Ovary (tissue), 9 donors: ENCODE data around the gene CENPC. TPM values are rescaled to one million over a fixed set of nuclear protein-coding genes. Genes with fewer than 3 reads are reported as not detected.

ENCODE experiments used
- DNase-seq, 5 donors: peaks; one replicate each; pipeline ENCODE4 v3.0.0-alpha.2; 2019 to 2020
- H3K27ac ChIP-seq, 2 donors: fragments of 200-600 bp; one replicate each; pipeline versions ENCODE4 v1.5.1 to v1.8.0; 2019 to 2022
- H3K27me3 ChIP-seq: fragments of 200-600 bp; one replicate; pipeline ENCODE4 v1.8.0; 2022
- H3K36me3 ChIP-seq: fragments of 200-600 bp; sonication (generic); one replicate; pipeline ENCODE4 v1.5.1; 2019
- H3K4me1 ChIP-seq: one replicate; pipeline ENCODE4 v1.8.1; 2013; ENCODE audit warnings: mild to moderate bottlenecking, moderate library complexity; ENCODE audit not compliant: insufficient read depth
- H3K4me3 ChIP-seq: fragments of 200-600 bp; sonication (generic); one replicate; pipeline ENCODE4 v1.5.1; 2017
- H3K9me3 ChIP-seq, 2 donors: fragments of 200-600 bp in 1 of 2; sonication (generic) in 1 of 2; one replicate each; pipeline versions ENCODE4 v1.5.1 to v1.8.1; 2013 to 2019; ENCODE audit warnings: mild to moderate bottlenecking in 1 of 2, moderate library complexity in 1 of 2
- CTCF ChIP-seq, 3 donors: fragments of 450-650 bp in 2 of 3; fragments of 200-600 bp in 1 of 3; IDR thresholded peaks; one replicate each; pipeline versions ENCODE4 v1.5.1 to v1.8.0; 2016 to 2022; ENCODE audit warnings: antibody characterized with exemption in 3 of 3, mild to moderate bottlenecking in 1 of 3
- EP300 ChIP-seq: sonication (generic); formaldehyde crosslinking; IDR thresholded peaks from one replicate; pipeline ENCODE4 v1.6.1; 2017; ENCODE audit warnings: antibody characterized with exemption
- POLR2A ChIP-seq: fragments of 450-650 bp; IDR thresholded peaks from one replicate; pipeline ENCODE4 v1.6.1; 2017; ENCODE audit warnings: antibody characterized with exemption, mild to moderate bottlenecking, moderate library complexity
- WGBS, 3 donors: extraction: QIAGEN DNeasy Blood & Tissue Kit in 1 of 3; methylation state at CpG; one replicate each; pipeline versions ENCODE4 v1.1.5 to v1.1.7; 2013 to 2017; 5-methylcytosine and 5-hydroxymethylcytosine counted together
- intact Hi-C, 4 donors: fragments of 100-400 bp; cut with DNase I; formaldehyde crosslinking; loops; one replicate each; pipeline versions ENCODE4 v1.11.0 to v1.15.1; 2022 to 2023
- polyA plus RNA-seq, 2 donors: library from polyadenylated mRNA; stranded (reverse); fragments of 200-250 nt in 1 of 2; fragments of 350-450 nt in 1 of 2; fragmentation: Illumina TruSeq in 1 of 2; extraction: RNeasy Lipid Tissue Mini Kit (QIAGEN cat#74804) in 1 of 2; gene quantifications; one replicate each; pipeline ENCODE4 v1.2.3, GENCODE V29; 2013 to 2014
- total RNA-seq, 7 donors: library from RNA; depleted of rRNA in 2 of 7; stranded (reverse); fragments of >200 nt in 2 of 7; fragmentation: NEBNext Ultra II Directional in 3 of 7; extraction: Animal tissue kit (Norgen Biotek cat#: 25700) in 3 of 7; gene quantifications; one replicate each; pipeline versions ENCODE4 v1.1.0 to v1.2.4, GENCODE V29; 2016 to 2023
- donor health status: DM: no; HTN: no; CAD: no; lungs with moderate emphysema.
- donor health status: DM: no; HTN: no; CAD: no.
- donor health status: Bipolar disorder and iron deficiency.
- donor health status: DM: yes; HTN: yes; CAD: no.
- donor health status: DM: no; HTN: no; CAD: no.
- donor health status: DM: yes; HTN: yes; CAD: no.

The CENPC gene
- total and polyA plus RNA-seq, 9 donors, result 9.8 to 46.7 (median 27.7) TPM

- Histone ChIP-seq H3K4me3 (no peak overlapping the region), H3K27me3 (no peaks in the 10 kb centered on the region), H3K4me1 (no peaks in the 10 kb centered on the region), H3K27ac (no peak overlapping the region), H3K36me3 (no peaks in the 10 kb centered on the region), H3K9me3 (no peaks in the 10 kb centered on the region)
- TF ChIP-seq EP300 (no peak), CTCF (IDR thresholded peaks at IDR 0.05) (no peak)
- intact Hi-C loops, result no loop called here
- DNase-seq, result no peak
Observed at GRCh38 chr4:67584496-67584895, 39.2 kb upstream of the CENPC start.

GRCh38 chr4:67581913-67582312 lies 36.6 kb upstream of the CENPC start:
- 49 to 97% (median 50%) methylated on average over 2 of the region's 2 CpGs for WGBS, 3 donors
- DNase-seq, result no peak
- TF ChIP-seq POLR2A (no peak), CTCF (IDR thresholded peaks at IDR 0.05) (no peak), EP300 (no peak)
- no peak overlapping the region for H3K27ac ChIP-seq
- H3K27me3 ChIP-seq, result no peaks in the 10 kb centered on the region
- H3K36me3 ChIP-seq, result no peaks in the 10 kb centered on the region
- H3K9me3 ChIP-seq, result no peaks in the 10 kb centered on the region
- no peak overlapping the region for H3K4me3 ChIP-seq
- intact Hi-C loops, result no loop called here
- no peaks in the 10 kb centered on the region for H3K4me1 ChIP-seq

GRCh38 chr4:67581208-67581857 lies 36.0 kb upstream of the CENPC start:
- H3K36me3 ChIP-seq, result no peaks in the 10 kb centered on the region
- H3K4me1 ChIP-seq, result no peaks in the 10 kb centered on the region
- H3K27me3 ChIP-seq, result no peaks in the 10 kb centered on the region
- no peak for DNase-seq
- H3K9me3 ChIP-seq, result no peaks in the 10 kb centered on the region
- TF ChIP-seq EP300, result no peak
- TF ChIP-seq POLR2A, result no peak
- no peak for TF ChIP-seq CTCF (IDR thresholded peaks at IDR 0.05)
- WGBS, 3 donors, result 80 to 84% (median 82%) methylated on average over 8 of the region's 8 CpGs
- H3K4me3 ChIP-seq, result no peak overlapping the region
- H3K27ac ChIP-seq, result no peak overlapping the region
- intact Hi-C loops, result no loop called here

- Histone ChIP-seq H3K4me1 (no peaks in the 10 kb centered on the region), H3K9me3 (no peaks in the 10 kb centered on the region), H3K27me3 (no peaks in the 10 kb centered on the region), H3K4me3 (no peak overlapping the region), H3K36me3 (no peaks in the 10 kb centered on the region), H3K27ac (no peak overlapping the region)
- no peak for DNase-seq
- TF ChIP-seq POLR2A, result no peak
- TF ChIP-seq CTCF (IDR thresholded peaks at IDR 0.05), result no peak
- no peak for TF ChIP-seq EP300
- intact Hi-C loops, result no loop called here
- 94 to 95% (median 94%) methylated on average over 3 of the region's 3 CpGs for WGBS, 3 donors
Observed at GRCh38 chr4:67580577-67580976, 35.3 kb upstream of the CENPC start.
